ENCODE results near the gene SMIM14. TPM values are rescaled to one million over a fixed set of nuclear protein-coding genes. Genes with fewer than 3 reads are reported as not detected.
"Not testable (repeated sequence)": the region's sequence is repeated elsewhere in the genome, so short reads cannot be mapped to it uniquely, and the experiment has no call there.

Gene SMIM14
- total RNA-seq, 1 donor from 2014 or later = 23.8 TPM

DNA sequence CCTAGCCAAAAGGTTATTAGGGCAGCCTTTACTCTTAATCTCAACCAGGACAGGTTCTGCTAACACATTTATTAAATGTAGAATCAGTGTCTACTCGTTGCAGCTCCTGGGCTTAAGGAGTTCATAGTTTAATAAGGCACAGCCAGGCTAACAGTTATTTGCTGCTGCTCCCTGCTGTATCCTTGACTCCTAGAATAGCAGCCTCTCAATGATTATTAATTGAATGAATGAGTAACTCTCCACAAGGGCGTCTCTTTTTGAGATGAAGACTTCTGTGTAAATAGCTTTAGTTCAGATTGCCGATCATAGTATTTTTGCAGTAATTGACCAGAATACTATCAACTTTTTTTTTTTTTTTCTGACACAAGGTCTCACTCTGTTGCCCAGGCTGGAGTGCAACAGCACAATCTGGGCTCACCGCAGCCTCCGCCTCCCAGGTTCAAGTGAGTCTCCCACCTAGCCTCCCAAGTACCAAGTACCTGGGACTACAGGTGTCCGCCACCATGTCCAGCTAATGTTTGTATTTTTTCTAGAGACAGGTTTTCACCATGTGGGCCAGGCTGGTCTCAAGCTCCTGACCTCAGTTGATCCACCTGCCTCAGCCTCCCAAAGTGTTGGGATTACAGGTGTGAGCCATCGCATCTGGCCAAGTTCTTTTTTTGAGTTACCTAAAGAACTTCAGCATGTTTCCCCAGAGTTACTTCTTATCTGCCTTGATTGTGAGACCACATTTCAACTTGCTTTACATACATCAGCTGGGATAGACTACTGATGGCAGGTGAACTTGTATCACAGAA, 114.3 kb downstream of the SMIM14 start:
- TF ChIP-seq POLR2AphosphoS5 (IDR thresholded peaks at IDR 0.05; ENCODE audit: insufficient read depth in 1 of 2, low read depth in 1 of 2) (no peak), POLR2A (IDR thresholded peaks at IDR 0.05) (no peak)
- TF ChIP-seq, protein P1, sequence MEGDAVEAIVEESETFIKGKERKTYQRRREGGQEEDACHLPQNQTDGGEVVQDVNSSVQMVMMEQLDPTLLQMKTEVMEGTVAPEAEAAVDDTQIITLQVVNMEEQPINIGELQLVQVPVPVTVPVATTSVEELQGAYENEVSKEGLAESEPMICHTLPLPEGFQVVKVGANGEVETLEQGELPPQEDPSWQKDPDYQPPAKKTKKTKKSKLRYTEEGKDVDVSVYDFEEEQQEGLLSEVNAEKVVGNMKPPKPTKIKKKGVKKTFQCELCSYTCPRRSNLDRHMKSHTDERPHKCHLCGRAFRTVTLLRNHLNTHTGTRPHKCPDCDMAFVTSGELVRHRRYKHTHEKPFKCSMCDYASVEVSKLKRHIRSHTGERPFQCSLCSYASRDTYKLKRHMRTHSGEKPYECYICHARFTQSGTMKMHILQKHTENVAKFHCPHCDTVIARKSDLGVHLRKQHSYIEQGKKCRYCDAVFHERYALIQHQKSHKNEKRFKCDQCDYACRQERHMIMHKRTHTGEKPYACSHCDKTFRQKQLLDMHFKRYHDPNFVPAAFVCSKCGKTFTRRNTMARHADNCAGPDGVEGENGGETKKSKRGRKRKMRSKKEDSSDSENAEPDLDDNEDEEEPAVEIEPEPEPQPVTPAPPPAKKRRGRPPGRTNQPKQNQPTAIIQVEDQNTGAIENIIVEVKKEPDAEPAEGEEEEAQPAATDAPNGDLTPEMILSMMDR (IDR thresholded peaks at IDR 0.05) = no peak
- peaks cover 57% of the 10 kb centered on the region for H3K4me1 ChIP-seq
- H3K27me3 ChIP-seq = no peaks in the 10 kb centered on the region
- H3K27ac ChIP-seq = no peak overlapping the region
- no peak overlapping the region for H3K4me3 ChIP-seq
- no peak for DNase-seq (ENCODE audit: extremely low spot score in 2 of 2)
- peaks cover 0 to 7% of the 10 kb centered on the region in 2 donors for H3K36me3 ChIP-seq
- H3K9me3 ChIP-seq = no peaks in the 10 kb centered on the region
- intact Hi-C loops (cut with DNase I) = no loop called here

DNA sequence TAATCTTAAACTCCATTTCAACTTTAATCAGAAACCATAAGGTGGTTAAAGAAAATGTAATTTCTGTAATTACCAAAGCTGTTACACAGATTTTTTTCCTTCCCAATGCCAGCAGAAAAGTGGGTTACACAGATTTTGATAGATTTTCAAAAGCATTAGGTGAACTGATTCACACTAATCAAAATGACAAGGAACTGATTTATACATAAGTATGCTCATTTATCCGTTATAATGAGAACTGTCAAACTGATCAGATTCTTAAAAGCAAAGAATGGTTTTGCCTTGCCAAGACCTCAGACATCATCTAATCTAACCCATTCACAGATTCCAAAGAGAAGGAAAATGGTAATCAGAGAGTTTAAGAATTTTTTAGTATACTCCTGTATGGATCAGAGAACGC, 116.6 kb downstream of the SMIM14 start:
- TF ChIP-seq POLR2A (IDR thresholded peaks at IDR 0.05) (no peak), POLR2AphosphoS5 (IDR thresholded peaks at IDR 0.05; ENCODE audit: insufficient read depth in 1 of 2, low read depth in 1 of 2) (no peak)
- TF ChIP-seq, protein P1 (IDR thresholded peaks at IDR 0.05) = no peak
- H3K27me3 ChIP-seq = no peaks in the 10 kb centered on the region
- intact Hi-C loops (cut with DNase I) = no loop called here
- peaks cover 44% of the 10 kb centered on the region for H3K4me1 ChIP-seq
- no peaks in the 10 kb centered on the region for H3K9me3 ChIP-seq
- DNase-seq (ENCODE audit: extremely low spot score in 2 of 2) = no peak
- peak overlapping the region; percentile 11 for H3K27ac ChIP-seq
- no peak overlapping the region for H3K4me3 ChIP-seq
- H3K36me3 ChIP-seq = peaks cover 0 to 21% of the 10 kb centered on the region in 2 donors

GRCh38 chr4:39521253-39521919, 117.3 kb downstream of the SMIM14 start:
- no peak overlapping the region for H3K4me3 ChIP-seq
- H3K36me3 ChIP-seq = peaks cover 0 to 21% of the 10 kb centered on the region in 2 donors
- no peak overlapping the region for H3K27ac ChIP-seq
- H3K27me3 ChIP-seq = no peaks in the 10 kb centered on the region
- intact Hi-C loops (cut with DNase I) = no loop called here
- H3K4me1 ChIP-seq = peaks cover 41% of the 10 kb centered on the region
- DNase-seq (ENCODE audit: extremely low spot score in 2 of 2) = no peak
- no peaks in the 10 kb centered on the region for H3K9me3 ChIP-seq
- TF ChIP-seq POLR2AphosphoS5 (IDR thresholded peaks at IDR 0.05; ENCODE audit: insufficient read depth in 1 of 2, low read depth in 1 of 2) (no peak), POLR2A (IDR thresholded peaks at IDR 0.05) (no peak)
- TF ChIP-seq, protein P1 (IDR thresholded peaks at IDR 0.05) = no peak

DNA sequence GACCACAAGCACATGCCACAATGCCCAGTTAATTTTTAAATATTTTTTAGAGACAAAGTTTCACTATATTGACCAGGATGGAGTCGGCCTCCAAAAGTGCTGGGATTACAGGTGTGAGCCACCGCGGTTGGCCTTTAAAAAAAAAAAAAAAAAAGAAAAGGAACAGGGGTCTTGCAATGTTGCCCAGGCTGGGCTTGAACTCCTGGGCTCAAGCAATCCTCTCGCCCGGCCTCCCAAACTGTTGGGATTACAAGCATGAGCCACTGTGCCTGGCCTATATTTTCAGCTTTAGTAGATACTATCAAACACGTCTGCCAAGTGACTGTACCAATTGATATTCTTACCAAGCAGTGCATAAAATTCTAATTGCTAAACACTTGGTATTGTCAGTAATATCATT, 120.2 kb downstream of the SMIM14 start:
- TF ChIP-seq POLR2A (IDR thresholded peaks at IDR 0.05) = no peak
- Histone ChIP-seq H3K27me3 (no peaks in the 10 kb centered on the region), H3K27ac (no peak overlapping the region), H3K4me3 (no peak overlapping the region), H3K4me1 (peaks cover 28% of the 10 kb centered on the region), H3K9me3 (no peaks in the 10 kb centered on the region), H3K36me3 (peaks cover 0 to 21% of the 10 kb centered on the region in 2 donors)
- intact Hi-C loops (cut with DNase I) = no loop called here
- no peak for DNase-seq (ENCODE audit: extremely low spot score in 2 of 2)

- no peak overlapping the region for H3K4me3 ChIP-seq
- intact Hi-C loops (cut with DNase I) = no loop called here
- peaks cover 0 to 21% of the 10 kb centered on the region in 2 donors for H3K36me3 ChIP-seq
- no peaks in the 10 kb centered on the region for H3K27me3 ChIP-seq
- peaks cover 13% of the 10 kb centered on the region for H3K4me1 ChIP-seq
- TF ChIP-seq, protein P1 (IDR thresholded peaks at IDR 0.05) = no peak
- TF ChIP-seq POLR2AphosphoS5 (IDR thresholded peaks at IDR 0.05; ENCODE audit: insufficient read depth in 1 of 2, low read depth in 1 of 2) (no peak), POLR2A (IDR thresholded peaks at IDR 0.05) (no peak)
- H3K27ac ChIP-seq = no peak overlapping the region
- H3K9me3 ChIP-seq = no peaks in the 10 kb centered on the region
- DNase-seq (ENCODE audit: extremely low spot score in 2 of 2) = no peak
Measured at GRCh38 chr4:39516407-39516966, 122.2 kb downstream of the SMIM14 start.

DNA sequence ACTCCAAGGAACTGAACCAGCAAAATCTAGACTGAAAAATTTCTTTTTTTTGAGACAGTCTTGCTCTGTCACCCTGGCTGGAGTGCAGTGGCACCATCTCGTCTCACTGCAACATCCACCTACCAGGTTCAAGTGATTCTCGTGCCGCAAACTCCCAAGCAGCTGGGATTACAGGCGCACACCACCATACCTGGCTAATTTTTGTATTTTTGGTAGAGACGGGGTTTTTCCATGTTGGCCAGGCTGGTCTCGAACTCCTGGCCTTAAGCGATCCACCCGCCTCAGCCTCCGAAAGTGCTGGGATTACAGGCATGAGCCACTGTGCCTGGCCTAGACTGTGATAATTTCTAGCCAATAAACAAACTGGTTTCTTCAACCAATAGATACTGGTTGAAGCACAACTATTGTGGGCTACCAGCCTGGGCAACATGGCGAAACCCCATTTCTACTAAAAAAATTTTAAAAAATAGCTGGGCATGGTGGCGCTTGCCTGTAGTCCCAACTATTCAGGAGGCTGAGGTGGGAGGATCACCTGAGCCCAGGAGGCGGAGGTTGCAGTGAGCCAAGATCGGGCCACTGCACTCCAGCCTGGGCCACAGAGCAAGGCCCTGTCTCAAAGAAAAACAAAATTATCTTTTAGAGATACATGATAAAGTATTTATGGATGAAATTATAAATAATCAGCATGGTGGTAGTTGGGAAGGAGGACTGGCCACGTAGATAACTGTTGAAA, 122.8 kb downstream of the SMIM14 start:
- peaks cover 11% of the 10 kb centered on the region for H3K4me1 ChIP-seq
- H3K27me3 ChIP-seq; H3K9me3 ChIP-seq; H3K4me3 ChIP-seq; intact Hi-C loops (cut with DNase I); DNase-seq (ENCODE audit: extremely low spot score in 2 of 2); H3K27ac ChIP-seq: not testable (repeated sequence)
- H3K36me3 ChIP-seq = peaks cover 0 to 21% of the 10 kb centered on the region in 2 donors
